Activated naive CD4-positive, alpha-beta T cell treated with Interleukin-2 at 50 U/mL for 16 hours (primary cell): ENCODE data around the gene CBR3.
"Not testable (repeated sequence)": the region's sequence is repeated elsewhere in the genome, so short reads cannot be mapped to it uniquely, and the experiment has no call there.

Experiments
- DNase-seq: peaks from one replicate; pipeline ENCODE4 v3.0.0-alpha.2; 2020

CBR3 gene

DNA sequence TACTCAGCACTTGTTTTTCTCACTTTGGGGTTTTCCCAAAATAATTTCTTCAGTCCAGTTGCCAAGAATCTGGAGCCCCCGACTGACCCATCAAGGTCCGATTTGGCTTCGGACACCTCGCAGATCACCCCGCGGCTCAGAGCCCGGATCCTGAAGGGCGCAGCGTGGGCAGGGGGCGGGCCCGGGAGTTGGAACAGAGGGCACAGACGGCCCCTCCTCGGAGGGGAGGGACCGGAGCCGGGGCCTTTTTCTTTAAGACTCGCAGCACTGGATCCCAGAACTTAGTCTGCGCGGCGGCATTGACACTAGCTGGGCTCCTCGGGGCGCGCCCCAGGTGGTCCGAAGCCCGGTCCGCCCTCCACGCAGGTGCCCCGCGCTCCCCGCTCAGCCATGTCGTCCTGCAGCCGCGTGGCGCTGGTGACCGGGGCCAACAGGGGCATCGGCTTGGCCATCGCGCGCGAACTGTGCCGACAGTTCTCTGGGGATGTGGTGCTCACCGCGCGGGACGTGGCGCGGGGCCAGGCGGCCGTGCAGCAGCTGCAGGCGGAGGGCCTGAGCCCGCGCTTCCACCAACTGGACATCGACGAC is at the start of gene CBR3:
TSS of gene CBR3 (plus strand) at position 277 of the 588 bp plus-strand sequence. CDS start at position 391, 114 bp downstream.
- DNase-seq, result peak; percentile 68

DNA sequence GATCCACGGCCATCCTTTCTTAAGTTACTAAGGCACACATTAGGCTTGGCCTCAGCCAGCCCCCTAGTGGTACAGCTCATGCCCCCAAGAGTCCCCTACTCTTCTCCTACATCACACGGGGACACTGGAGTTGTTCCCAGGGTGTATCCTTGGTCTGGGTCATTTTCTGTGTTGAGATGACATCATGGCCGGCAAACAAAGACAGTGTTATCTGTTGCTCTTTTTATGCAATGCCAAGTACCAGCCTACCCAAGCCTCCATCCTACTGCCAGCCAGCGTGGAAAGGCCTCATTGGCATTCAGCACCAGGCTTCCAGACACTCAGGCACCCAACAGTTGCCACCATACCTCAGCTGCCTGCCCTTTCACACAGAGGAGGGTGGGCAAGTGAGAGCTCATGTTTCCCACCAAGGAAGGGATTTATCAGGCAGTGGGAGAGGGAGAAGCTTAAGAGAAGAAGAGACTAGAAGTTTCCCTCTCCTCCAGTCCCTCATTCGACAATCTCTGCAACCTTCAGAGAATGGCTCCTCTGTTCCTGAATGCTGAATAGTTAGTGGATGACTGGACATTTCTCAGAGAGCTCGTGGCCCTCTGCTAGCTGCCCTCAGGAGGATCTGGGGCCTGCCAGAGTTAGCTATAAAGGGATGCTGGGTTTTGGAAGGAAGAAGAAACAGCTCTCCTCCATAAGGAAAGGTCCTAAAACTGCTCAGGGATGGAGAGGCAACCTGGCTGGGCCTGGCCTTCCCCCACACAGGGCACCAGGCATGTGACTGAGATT is 47.3 kb upstream of the CBR3 start:
- no peak for DNase-seq

DNA sequence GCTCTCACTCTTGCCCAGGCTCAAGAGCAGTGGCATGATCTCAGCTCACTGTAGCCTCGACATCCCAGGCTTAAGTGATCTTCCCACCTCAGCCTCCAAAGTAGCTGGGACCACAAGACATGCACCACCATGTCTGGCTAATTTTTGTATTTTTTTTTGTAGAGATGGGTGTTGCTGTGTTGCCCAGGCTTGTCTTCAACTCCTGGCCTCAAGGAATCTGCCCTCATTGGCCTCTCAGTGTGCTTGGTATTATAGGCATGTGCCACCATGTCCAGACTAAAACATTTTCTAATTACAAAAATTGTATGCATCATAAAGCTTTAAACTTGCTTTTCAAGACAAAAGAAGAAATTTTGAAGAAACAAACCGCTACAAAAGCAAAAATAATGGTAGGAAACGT is 44.9 kb upstream of the CBR3 start:
- DNase-seq, result no peak

DNA sequence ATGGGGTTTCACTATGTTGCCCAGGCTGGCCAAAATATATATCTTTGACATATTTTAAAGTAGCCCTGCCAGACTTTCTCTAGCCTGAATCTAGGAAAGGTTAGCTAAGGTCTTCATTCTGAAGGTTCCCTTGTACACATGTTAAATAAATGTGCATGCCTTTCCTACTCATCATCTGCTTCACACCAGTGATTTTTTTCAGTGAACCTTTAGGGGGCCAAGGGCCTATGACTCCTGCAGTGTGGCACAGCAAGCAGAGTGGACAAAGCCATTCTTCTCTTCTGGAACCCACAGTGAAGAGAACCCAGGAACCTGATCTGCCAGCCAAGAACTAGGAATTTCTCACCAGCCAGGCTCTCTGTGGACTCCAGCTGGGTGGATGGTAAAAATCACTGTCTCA is 42.2 kb upstream of the CBR3 start:
- DNase-seq, result no peak

GRCh38 chr21:36093512-36093911 is 41.4 kb upstream of the CBR3 start:
- no peak for DNase-seq

GRCh38 chr21:36096398-36097290 is 38.2 kb upstream of the CBR3 start:
- DNase-seq, result no peak

GRCh38 chr21:36097427-36098181 is 37.3 kb upstream of the CBR3 start:
- DNase-seq, result no peak

- no peak for DNase-seq
These were observed 36.7 kb upstream of the CBR3 start for GRCh38 chr21:36098182-36098532.

- DNase-seq, result no peak
These were observed 35.9 kb upstream of the CBR3 start for GRCh38 chr21:36099000-36099399.

- not testable (repeated sequence) for DNase-seq
These were observed 35.1 kb upstream of the CBR3 start for GRCh38 chr21:36099695-36100211.

GRCh38 chr21:36100971-36101641 is 33.8 kb upstream of the CBR3 start:
- no peak for DNase-seq

DNA sequence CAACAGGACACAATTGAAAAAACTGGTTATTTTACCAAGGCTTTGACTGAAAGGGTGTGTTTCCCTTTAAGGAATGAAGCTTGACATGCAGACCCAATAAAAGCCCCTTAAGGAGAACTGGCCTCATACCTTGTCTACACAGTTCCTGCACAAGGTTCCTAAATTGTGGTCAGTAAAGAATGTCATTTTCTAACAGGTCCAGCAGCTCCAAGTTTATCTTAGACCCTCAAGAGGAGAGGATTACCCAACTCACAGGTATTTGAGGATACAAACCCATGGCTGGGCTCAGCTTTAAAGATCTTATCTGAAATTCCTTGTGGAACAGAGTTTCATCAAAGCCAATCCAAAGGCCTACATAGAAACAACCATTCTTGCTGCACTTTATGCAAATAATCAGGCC is 31.4 kb upstream of the CBR3 start:
- no peak for DNase-seq

GRCh38 chr21:36104317-36105300 is 30.3 kb upstream of the CBR3 start:
- peak; percentile 41 for DNase-seq

DNA sequence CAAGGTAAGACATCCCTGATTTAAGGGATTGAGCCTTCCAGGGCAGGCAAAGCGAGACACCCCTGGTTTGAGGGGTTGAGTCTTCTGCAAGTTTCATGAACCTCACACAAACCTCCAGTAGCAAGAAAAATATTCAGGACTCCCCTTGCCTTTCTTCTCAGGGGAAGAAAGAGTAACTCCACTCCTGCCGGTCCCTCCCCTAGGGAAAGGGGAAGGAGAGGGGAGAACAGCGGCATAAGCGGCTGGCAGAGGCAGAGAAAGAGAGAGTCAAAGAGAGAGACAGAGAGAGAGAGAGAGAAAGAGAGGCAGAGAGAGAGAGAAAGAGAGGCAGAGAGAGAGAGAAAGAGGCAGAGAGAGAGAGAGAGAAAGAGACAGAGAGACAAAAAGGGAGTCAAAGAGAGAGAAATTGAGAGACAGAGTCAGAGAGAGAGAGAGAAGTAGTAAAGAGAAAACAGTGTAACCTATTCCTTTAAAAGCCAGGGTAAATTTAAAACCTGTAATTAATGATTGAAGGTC is 29.5 kb upstream of the CBR3 start:
- DNase-seq, result no peak

- DNase-seq, result no peak
These were observed 25.0 kb upstream of the CBR3 start for GRCh38 chr21:36109868-36110267.

- DNase-seq, result no peak
These were observed 23.6 kb upstream of the CBR3 start for GRCh38 chr21:36111238-36111637.

GRCh38 chr21:36113647-36114428 is 21.0 kb upstream of the CBR3 start:
- DNase-seq, result peak; percentile 55

GRCh38 chr21:36115138-36115730 is 19.6 kb upstream of the CBR3 start:
- no peak for DNase-seq

DNA sequence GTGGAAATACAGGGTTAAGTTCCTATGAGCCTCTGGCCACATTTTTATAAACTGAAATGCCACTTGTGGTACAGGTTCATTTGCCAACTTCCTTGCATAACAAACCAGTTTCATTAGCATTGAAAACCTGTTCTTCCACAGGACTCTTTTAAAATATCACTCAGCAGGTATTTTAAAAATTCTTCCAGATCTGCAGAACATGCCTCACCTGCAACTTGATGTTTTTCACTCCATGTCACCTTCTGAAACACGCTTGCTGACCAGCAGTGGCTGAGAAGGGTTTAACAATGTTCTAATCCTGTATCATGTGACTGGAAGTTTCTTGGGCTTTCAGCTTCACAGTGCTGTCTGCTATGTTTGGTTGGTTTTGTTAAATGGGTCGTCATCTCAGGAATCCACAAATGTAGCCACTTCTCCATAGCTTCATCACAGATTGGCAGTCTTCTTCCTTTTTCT is 17.6 kb upstream of the CBR3 start:
- no peak for DNase-seq
